HuH-7.5 (cell line): ENCODE results near the gene EXOC3.

ENCODE experiments used
- DNase-seq: peaks from one replicate; pipeline ENCODE4 v3.0.0; 2011; ENCODE audit warnings: low spot score

The EXOC3 gene

GRCh38 chr5:426392-426976 lies 16.5 kb upstream of the EXOC3 start:
- no peak for DNase-seq

DNA sequence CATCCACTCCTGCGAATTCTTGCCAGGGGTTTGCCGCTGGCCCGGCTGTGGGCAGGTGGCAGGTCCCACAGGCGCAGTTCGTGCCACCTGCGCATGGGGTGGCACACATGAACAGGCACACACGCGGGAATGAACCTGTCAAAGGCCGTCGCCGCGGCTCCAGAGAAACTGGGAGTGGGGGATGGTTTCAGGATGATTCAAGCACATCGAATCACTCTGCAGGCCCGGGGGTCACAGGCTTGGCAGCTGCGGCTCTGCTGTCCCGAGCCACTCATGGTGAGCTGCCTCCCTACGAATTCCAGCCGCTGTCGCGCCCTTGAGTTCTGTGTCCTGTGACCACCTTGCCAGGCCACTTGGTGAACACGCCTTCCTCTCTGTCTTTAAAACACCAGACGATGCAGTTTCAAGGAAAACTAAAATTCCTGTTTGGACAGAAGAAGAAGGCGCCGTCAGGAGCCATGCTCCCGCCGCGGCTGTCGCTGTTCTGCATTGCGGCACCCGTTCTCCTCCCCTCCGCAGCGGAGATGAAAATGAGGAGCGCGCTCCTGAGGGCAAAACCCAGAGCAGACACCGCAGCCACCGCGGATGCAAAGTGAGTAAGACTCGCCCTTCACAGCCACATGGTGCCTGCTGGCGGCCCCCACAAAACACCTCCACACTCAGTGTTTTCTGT lies 15.4 kb upstream of the EXOC3 start:
- no peak for DNase-seq

- DNase-seq: no peak
Measured at GRCh38 chr5:428219-428618, 14.8 kb upstream of the EXOC3 start.

DNA sequence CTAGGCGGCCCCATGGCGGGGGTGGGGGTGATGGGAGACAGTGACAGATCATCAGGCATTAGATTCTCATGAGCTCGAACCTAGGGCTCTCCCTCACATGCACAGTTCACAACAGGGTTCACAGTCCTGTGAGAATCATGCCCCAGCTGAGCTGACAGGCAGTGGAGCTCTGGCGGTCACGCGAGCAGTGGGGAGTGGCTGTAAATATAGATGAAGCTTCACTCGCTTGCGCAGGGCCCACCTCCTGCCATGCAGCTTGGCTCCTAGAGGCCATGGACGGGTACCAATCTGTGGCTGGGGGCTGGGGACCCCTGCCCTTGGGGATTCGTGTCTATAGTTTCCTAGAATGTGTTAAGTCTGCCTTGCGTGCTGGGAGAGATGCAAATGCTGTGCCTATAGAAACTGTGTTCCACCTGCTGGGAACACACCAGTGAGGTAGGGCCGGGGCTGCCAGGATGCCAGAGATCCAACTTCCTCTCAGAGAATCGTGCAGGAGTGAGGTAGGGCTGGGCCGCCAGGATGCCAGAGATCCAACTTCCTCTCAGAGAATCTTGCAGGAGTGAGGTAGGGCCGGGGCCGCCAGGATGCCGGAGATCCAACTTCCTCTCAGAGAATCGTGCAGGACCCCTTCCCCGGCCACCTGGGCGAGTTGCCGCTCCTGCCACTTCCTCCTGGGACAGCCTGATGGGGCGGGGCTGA lies 14.1 kb upstream of the EXOC3 start:
- DNase-seq: no peak

- DNase-seq: no peak
Measured at GRCh38 chr5:429453-430188, 13.4 kb upstream of the EXOC3 start.

- no peak for DNase-seq
Measured at GRCh38 chr5:430214-430925, 12.6 kb upstream of the EXOC3 start.

DNA sequence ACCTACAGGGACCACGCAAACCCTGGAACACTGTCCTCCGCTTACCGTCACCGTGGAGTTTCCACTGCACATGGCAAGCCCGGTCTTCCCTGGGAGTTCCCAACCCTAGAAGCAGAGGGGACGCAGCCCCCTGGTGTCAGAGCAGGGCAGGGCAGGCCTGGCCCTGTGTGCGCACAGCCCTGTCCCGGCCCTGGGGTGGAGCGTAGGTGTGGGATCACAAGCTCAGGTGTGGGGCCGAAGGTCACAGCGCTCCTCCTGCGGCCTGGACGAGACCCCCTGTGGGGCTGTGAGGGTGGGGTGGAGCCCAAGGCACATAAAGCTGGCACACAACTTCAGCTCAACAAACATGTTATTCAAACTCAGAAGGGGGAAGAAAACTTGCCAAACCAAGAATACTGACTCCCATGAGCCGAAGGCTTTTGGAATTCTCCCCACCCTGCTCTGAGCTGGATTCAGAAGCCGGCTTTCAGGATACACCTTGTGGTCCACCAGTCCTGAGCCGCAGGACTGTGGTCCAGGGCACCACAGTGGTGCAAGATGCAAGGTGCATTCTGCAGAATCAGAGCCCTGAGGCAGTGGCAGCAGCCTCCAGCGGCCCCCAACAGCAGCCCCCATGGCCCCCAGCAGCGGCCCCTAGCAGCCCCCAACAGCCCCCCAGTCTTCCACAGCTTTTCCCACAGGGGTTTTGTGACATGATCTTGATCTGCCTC lies 11.8 kb upstream of the EXOC3 start:
- DNase-seq: peak; percentile 95

DNA sequence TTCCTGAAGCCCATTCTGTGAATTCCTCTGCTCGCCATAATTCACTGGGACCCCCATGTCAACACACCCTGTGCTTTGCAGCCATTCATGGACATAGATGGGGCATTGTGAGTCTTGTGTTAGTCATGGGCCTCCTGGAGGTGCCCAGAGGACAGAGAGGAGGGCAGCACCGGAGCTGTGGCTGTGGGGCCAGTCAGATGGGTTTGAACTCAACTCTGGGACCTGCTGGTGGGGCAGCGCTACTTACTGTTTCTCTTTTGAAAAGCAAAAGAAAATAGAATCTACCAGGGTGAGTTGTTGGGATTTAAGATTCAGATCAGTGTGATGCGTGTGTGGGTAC lies 11.3 kb upstream of the EXOC3 start:
- no peak for DNase-seq

GRCh38 chr5:432201-432927 lies 10.6 kb upstream of the EXOC3 start:
- no peak for DNase-seq

DNA sequence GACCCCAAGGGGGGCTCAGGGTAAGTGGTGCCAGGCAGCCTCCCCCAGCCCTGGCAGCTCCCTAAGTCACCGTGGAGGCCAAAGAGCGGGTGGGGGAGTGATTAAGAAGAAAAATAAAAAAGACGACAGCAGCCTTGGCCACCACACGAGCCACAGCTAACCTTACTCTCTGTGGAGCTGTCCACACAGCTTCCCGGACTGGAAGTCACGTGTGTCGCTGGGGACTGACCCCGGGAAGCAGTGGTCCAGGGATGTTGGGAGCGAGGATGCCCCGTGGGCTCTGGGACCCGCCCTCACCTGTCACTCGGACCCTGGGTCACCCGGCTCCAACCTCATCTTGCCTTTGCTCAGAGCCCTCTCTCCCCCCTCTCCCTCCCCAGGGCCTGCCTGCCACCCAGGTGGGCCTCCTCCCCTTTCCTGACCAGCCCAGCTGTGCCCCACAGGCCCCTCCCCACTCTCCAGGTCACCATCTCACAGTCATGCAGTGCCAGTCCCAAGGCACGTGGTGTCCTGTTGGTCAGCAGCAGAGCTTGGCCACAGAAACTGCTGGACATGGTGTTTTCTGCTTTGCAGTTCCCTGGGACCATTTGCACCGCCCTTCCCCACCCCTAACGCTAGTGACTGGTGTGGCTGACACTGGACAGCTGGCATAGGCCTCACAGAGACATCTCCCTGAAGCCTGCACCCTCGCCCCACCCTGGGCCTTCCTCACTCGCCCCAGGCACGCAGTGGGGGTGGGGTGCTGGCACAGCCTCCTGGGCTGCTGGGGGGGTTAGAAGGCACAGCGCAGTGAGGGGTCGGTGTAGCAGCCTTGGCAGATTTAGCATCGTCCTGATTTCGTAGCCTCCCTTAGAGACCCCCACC lies 9.8 kb upstream of the EXOC3 start:
- DNase-seq: no peak

DNA sequence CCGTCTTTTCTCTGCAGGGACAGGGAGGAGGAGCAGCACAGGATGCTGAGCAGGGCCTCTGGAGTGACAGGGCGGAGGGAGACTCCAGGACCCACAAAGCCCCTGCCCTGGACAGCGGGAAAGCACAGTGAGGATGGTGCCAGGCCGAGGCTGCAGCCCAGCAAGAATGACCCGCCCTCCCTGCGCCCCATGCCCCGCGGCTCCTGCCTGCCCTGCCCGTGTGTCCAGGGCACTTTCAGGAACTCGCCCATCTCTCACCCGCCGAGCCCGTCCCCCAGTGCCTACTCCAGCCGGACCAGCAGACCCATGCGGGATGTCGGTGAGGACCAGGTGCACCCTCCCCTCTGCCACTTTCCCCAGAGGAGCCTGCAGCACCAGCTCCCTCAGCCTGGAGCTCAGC lies 9.1 kb upstream of the EXOC3 start:
- no peak for DNase-seq

GRCh38 chr5:434443-435146 lies 8.4 kb upstream of the EXOC3 start:
- DNase-seq: no peak

DNA sequence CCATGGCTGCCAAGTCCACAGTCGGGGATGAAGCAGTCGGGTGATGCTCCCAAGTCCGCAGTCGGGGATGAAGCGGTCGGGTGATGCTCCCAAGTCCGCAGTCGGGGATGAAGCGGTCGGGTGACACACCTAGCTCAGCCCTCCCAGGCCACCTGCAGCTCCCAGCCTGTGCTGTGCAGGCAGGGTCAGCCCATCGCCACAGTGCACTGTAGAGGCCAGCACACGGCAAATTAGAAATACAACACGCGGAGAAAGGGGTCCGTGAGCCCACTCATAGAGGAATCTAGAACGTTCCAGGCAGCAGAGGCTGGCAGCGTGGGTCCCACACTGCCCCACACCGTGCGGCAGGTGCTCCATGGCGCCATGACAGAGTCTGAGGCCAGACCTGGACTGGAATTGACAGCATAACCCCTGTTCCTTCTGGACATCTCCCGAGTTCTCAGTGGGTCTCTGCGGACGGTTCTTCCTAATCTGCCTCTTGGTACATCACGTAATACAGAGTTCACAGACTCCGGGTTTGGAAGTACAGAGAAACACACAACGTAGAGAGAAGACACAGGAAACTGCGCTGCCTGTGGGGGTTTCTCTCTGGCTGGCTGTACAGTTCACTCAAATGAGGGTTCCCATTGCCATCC lies 7.7 kb upstream of the EXOC3 start:
- DNase-seq: no peak

DNA sequence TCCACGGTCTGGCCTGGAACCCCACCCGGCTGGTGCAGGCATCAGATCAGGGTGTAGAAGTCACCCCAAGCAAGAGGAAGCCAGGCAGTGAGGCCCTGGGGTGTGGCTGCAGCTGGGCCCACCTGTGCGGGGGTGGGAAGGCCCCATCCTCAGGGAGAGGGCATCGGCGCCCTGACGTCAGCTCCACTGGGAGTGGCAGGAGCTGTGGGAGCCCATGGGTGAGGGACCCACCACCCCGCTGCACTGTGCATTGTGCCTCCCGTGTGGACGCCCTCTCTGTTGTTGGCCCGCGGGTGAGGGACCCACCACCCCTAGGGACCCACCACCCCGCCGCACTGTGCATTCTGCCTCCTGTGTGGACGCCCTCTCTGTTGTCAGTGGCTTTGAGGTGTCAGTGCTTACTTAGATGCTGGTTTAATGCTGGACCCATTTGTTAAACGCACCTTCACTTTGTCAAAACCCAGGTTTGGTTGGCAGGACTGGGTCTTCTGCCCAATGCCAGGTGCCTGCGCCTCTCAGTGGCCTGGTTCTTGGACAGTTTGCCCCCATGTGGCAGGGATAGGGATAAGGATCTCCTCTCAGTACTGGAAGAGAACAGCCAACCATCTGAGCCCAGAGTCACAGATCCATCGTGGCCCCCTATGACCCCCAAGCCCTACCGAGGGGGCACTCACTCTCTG lies 6.9 kb upstream of the EXOC3 start:
- DNase-seq: peak; percentile 67

DNA sequence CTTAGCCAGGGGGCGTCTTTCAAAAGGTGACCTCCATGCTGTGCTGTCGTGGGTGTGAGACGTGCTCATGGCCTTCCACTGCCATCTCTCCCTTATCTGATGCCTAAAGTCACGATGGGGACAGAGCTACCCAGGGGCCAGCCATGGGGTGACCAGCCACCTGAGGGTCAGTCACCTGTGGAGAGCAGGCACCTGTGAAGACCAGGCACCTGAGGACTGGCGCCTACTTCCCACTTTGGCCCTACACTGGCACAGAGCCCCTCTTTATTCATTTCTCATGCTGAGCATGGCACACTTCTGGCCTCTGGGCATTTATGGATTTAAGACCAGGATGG lies 6.4 kb upstream of the EXOC3 start:
- no peak for DNase-seq

GRCh38 chr5:437281-437771 lies 5.7 kb upstream of the EXOC3 start:
- no peak for DNase-seq

DNA sequence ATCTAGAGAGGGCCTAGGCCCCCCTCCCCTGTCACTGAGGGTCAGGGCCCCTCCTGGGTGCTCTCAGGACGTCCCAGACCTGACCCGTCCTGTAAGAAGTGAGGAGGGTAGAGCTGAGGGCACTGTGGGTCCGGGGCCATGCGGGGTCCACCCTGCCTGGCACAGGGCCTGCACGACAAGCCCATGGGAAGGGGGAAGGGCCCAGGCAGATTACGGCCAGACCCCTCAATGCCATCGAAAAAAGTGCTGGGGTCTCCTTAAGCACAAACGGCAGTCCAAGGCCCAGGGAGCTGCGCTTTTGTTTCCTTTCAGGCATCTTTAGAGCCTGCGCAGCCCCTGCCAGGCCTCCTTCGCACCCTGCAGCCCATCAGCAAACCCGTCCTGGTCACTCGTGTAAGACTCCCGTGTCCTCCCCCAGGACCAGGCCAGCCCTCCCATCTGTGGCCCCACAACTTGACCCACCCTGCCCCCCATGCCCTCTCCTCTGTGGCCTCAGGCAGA lies 4.4 kb upstream of the EXOC3 start:
- no peak for DNase-seq

DNA sequence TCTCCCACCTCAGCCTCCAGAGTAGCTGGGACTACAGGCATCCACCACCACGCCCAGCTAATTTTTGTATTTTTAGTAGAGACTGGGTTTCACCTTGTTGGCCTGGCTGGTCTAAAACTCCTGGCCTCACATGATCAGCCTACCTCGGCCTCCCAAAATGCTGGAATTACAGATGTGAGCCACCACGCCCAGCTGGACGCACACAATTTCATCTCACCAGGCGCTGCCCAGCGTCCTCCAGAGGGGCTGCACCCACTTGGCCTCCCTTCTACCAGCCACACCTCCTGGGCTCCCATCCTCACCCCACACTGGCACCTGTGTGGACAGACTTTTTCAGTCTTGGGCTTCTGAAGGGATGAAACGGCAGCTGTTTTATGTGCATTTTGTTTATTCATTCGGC lies 3.8 kb upstream of the EXOC3 start:
- DNase-seq: no peak
